K562 (cell line): Measurements from ENCODE around the gene NKG7. TPM values are rescaled to one million over a fixed set of nuclear protein-coding genes. Genes with fewer than 3 reads are reported as not detected.
A peak's percentile ranks its signal among the peaks of the same experiment; 100 is the strongest.

Source experiments
- ATAC-seq: fragments of 200-7000 bp; cut with Tn5 transposase; 3 replicates; pipeline ENCODE4 v1.9.1; 2020; ENCODE audit warnings: moderate library complexity
- BruUV-seq: library from RNA; stranded (reverse); fragments of 400-500 nt; replicated peaks from 2 replicates; lab custom pipeline; 2021; lab: Mats Ljungman, UMichigan
- CTCF ChIA-PET: fragments of 300-600 bp; formaldehyde crosslinking; extraction: SDS; loops from one replicate; lab custom pipeline; 2021; ENCODE audit warnings: low intra/inter-chr PET ratio; lab: Yijun Ruan, JAX
- POLR2A ChIA-PET: fragments of 300-600, 350-650 bp; sonication (Branson Sonifier 250); formaldehyde crosslinking; extraction: SDS; loops from one replicate; lab custom pipeline; 2021; ENCODE audit warnings: antibody characterized with exemption, inconsistent platforms; lab: Yijun Ruan, JAX
- DNase-seq, 4 experiments: peaks; one replicate each; pipeline versions ENCODE4 v3.0.0 to v3.0.0-alpha.2; 2011 to 2018; ENCODE audit warnings: low spot score in 3 of 4, mixed read lengths in 3 of 4; ENCODE audit errors: extremely low read depth in 1 of 4
- FAIRE-seq: peaks from 2 replicates; lab custom pipeline; 2011; peaks lifted over from hg19 to GRCh38; lab: Jason Lieb, UNC
- H2AFZ ChIP-seq: 2 replicates; pipeline ENCODE4 v1.6.0; 2011; ENCODE audit warnings: low read depth, low read length, control low read depth, inconsistent platforms
- H3K27ac ChIP-seq: fragments of 200-600 bp; 3 replicates; pipeline ENCODE4 v1.8.0; 2011; ENCODE audit warnings: low read depth, mild to moderate bottlenecking, control low read depth, inconsistent platforms, low read length, moderate library complexity, mixed read lengths; ENCODE audit errors: extremely low read depth
- H3K27me3 ChIP-seq, 2 experiments: fragments of 300-600 bp in 1 of 2; 2 replicates in 1 of 2; 3 replicates in 1 of 2; pipeline versions ENCODE4 v1.6.0 to v1.8.0; 2011; ENCODE audit warnings: inconsistent platforms in 2 of 2, low read length in 2 of 2, mild to moderate bottlenecking in 1 of 2, mixed read lengths in 1 of 2, moderate library complexity in 1 of 2; ENCODE audit not compliant: control insufficient read depth in 2 of 2, insufficient read depth in 2 of 2
- H3K36me3 ChIP-seq: fragments of 300-600 bp; 3 replicates; pipeline ENCODE4 v1.8.0; 2011; ENCODE audit warnings: mild to moderate bottlenecking, low read length, inconsistent platforms; ENCODE audit not compliant: control insufficient read depth, insufficient read depth
- H3K4me1 ChIP-seq, 2 experiments: fragments of 200-600 bp in 1 of 2; replicated peaks in 1 of 2; 2 replicates in 1 of 2; 3 replicates in 1 of 2; pipeline versions ENCODE4 v1.5.1 to v1.8.0; 2011; ENCODE audit warnings: inconsistent platforms in 2 of 2, low read length in 2 of 2, mild to moderate bottlenecking in 1 of 2, mixed read lengths in 1 of 2, moderate library complexity in 1 of 2; ENCODE audit not compliant: control insufficient read depth in 2 of 2, insufficient read depth in 2 of 2
- H3K4me2 ChIP-seq: 2 replicates; pipeline ENCODE4 v1.6.1; 2011; ENCODE audit warnings: low read length, control low read depth, inconsistent platforms, mixed read lengths; ENCODE audit not compliant: insufficient read depth
- H3K4me3 ChIP-seq: fragments of 200-600 bp; sonication (generic), shearing (Covaris generic); 2 replicates; pipeline ENCODE4 v1.5.1; 2016; ENCODE audit warnings: control low read depth, inconsistent platforms
- H3K79me2 ChIP-seq: fragments of 200-600 bp; 3 replicates; pipeline ENCODE4 v1.8.0; 2011; ENCODE audit warnings: low read length, inconsistent platforms; ENCODE audit not compliant: control insufficient read depth, insufficient read depth
- H3K9ac ChIP-seq, 2 experiments: 2 replicates each; pipeline versions ENCODE4 v1.6.0 to v1.6.1; 2011; ENCODE audit warnings: low read depth in 2 of 2, low read length in 2 of 2, control low read depth in 1 of 2, inconsistent platforms in 1 of 2, mild to moderate bottlenecking in 1 of 2, mixed read lengths in 1 of 2; ENCODE audit not compliant: insufficient read depth in 1 of 2
- H3K9me1 ChIP-seq: one replicate; pipeline ENCODE4 v1.6.0; 2011; ENCODE audit warnings: inconsistent platforms, mild to moderate bottlenecking, low read length, moderate library complexity; ENCODE audit not compliant: control insufficient read depth, insufficient read depth
- H3K9me3 ChIP-seq: replicated peaks from 2 replicates; pipeline ENCODE4 v1.5.1; 2011; ENCODE audit warnings: low read depth, low read length, inconsistent platforms; ENCODE audit not compliant: control insufficient read depth, insufficient read depth
- H4K20me1 ChIP-seq: replicated peaks from 2 replicates; pipeline ENCODE4 v1.6.1; 2011; ENCODE audit warnings: low read length, inconsistent platforms, mixed read lengths; ENCODE audit not compliant: control insufficient read depth, insufficient read depth
- ARID1B ChIP-seq: fragments of 450-650 bp; IDR thresholded peaks from 2 replicates; pipeline ENCODE4 v1.6.1; 2016; ENCODE audit warnings: antibody characterized with exemption, mild to moderate bottlenecking, inconsistent platforms
- ATF1 ChIP-seq, 2 experiments: fragments of 450-650 bp in 1 of 2; IDR thresholded peaks; 2 replicates each; pipeline ENCODE4 v1.6.1; 2016; ENCODE audit warnings: missing compliant biosample characterization in 1 of 2, missing genetic modification characterization in 1 of 2
- CBX1 ChIP-seq: sonication (generic); IDR thresholded peaks from 2 replicates; pipeline ENCODE4 v1.6.1; 2016; ENCODE audit warnings: antibody characterized with exemption, low read depth, mild to moderate bottlenecking
- E2F6 ChIP-seq, 2 experiments: IDR thresholded peaks; 2 replicates each; pipeline ENCODE4 v1.6.1; 2011; ENCODE audit warnings: borderline replicate concordance in 1 of 2, control low read depth in 1 of 2, low read depth in 1 of 2, low read length in 1 of 2, mild to moderate bottlenecking in 1 of 2, mixed read lengths in 1 of 2, moderate library complexity in 1 of 2; ENCODE audit not compliant: insufficient read depth in 1 of 2, insufficient read length in 1 of 2, poor library complexity in 1 of 2, severe bottlenecking in 1 of 2; ENCODE audit errors: extremely low read depth in 1 of 2
- EP400 ChIP-seq: fragments of 450-650 bp; IDR thresholded peaks from 2 replicates; pipeline ENCODE4 v1.6.1; 2017; ENCODE audit warnings: antibody characterized with exemption, mild to moderate bottlenecking, moderate library complexity
- ETV6 ChIP-seq, 3 experiments: fragments of 150-350 bp in 1 of 3; sonication (generic) in 1 of 3; formaldehyde crosslinking in 1 of 3; IDR thresholded peaks; 2 replicates each; pipeline versions ENCODE4 v1.6.1 to v1.8.0; 2014 to 2022; ENCODE audit warnings: borderline replicate concordance in 2 of 3, low read depth in 2 of 3, antibody characterized with exemption in 1 of 3, low read length in 1 of 3, mild to moderate bottlenecking in 1 of 3, missing genetic modification reagents in 1 of 3
- JUN ChIP-seq, 2 experiments: sonication (generic) in 1 of 2; formaldehyde crosslinking in 1 of 2; IDR thresholded peaks; 2 replicates each; pipeline versions ENCODE4 v1.6.1 to v1.8.0; 2012 to 2022; ENCODE audit warnings: borderline replicate concordance in 2 of 2, mild to moderate bottlenecking in 2 of 2, improper control_type of control experiment in 1 of 2, low read depth in 1 of 2, low read length in 1 of 2, missing genetic modification reagents in 1 of 2
- KDM5B ChIP-seq: fragments of 200-600 bp; sonication (generic); IDR thresholded peaks from 2 replicates; pipeline ENCODE4 v1.6.1; 2012; ENCODE audit warnings: low read depth, mild to moderate bottlenecking, moderate library complexity, low read length, control low read depth, inconsistent platforms; ENCODE audit not compliant: insufficient replicate concordance
- MYBL2 ChIP-seq, 2 experiments: fragments of 450-650 bp in 1 of 2; sonication (generic) in 1 of 2; formaldehyde crosslinking in 1 of 2; IDR thresholded peaks; 2 replicates each; pipeline versions ENCODE4 v1.6.1 to v1.8.1; 2017 to 2022; ENCODE audit warnings: borderline replicate concordance in 1 of 2, inconsistent platforms in 1 of 2, low read depth in 1 of 2, mild to moderate bottlenecking in 1 of 2, missing genetic modification reagents in 1 of 2, moderate library complexity in 1 of 2
- PHF8 ChIP-seq: fragments of 200-600 bp; sonication (generic); IDR thresholded peaks from 2 replicates; pipeline ENCODE4 v1.6.1; 2012; ENCODE audit warnings: mixed run types, mild to moderate bottlenecking, inconsistent platforms, low read length, moderate library complexity, borderline replicate concordance
- ZBED1 ChIP-seq: IDR thresholded peaks from 2 replicates; pipeline ENCODE4 v1.6.1; 2014
- ZKSCAN1 ChIP-seq: fragments of 150-350 bp; IDR thresholded peaks from 2 replicates; pipeline ENCODE4 v1.6.1; 2016; ENCODE audit warnings: low read depth, low read length
- ZNF184 ChIP-seq: sonication (generic); formaldehyde crosslinking; IDR thresholded peaks from 2 replicates; pipeline ENCODE4 v1.5.0; 2020; ENCODE audit warnings: missing genetic modification reagents
- ZNF197 ChIP-seq: fragments of 200-800 bp; sonication (Bioruptor generic); IDR thresholded peaks from 2 replicates; pipeline ENCODE4 v1.6.1; 2016; ENCODE audit warnings: low read depth, missing genetic modification characterization, missing compliant biosample characterization
- whole genome bisulfite sequencing: fragments of 100-300 bp; shearing (Covaris generic); methylation state at CpG from one replicate; pipeline ENCODE4 v1.1.6; 2016; ENCODE audit warnings: low coverage, mixed read lengths; ENCODE audit not compliant: insufficient coverage; ENCODE audit errors: missing lambda C conversion rate; 5-methylcytosine and 5-hydroxymethylcytosine counted together
- in situ Hi-C: fragments of 300-500 bp; cut with MboI; formaldehyde crosslinking; loops from 4 replicates; pipeline ENCODE4 v1.15.0; 2018; ENCODE audit warnings: inconsistent platforms, mixed read lengths
- intact Hi-C: fragments of 100-400 bp; cut with micrococcal nuclease; formaldehyde crosslinking; loops from 2 replicates; pipeline ENCODE4 v1.14.2; 2022
- polyA plus RNA-seq, 8 experiments: library from polyadenylated mRNA; depleted of rRNA in 4 of 8; stranded (reverse) in 5 of 8; unstranded in 3 of 8; fragments of >200 nt; fragmentation: Nextera tagmentation in 2 of 8; fragmentation: Illumina TruSeq in 1 of 8; extraction: Ambion mirVana in 2 of 8; extraction: Trizol in 1 of 8; gene quantifications; 2 replicates each; pipeline versions ENCODE4 v1.2.1 to v1.2.3, GENCODE V29; 2011 to 2014; ENCODE audit warnings: inconsistent platforms in 1 of 8, missing spikeins in 1 of 8
- total RNA-seq, 7 experiments: library from RNA; depleted of rRNA in 6 of 7; stranded (reverse); fragments of >200 nt in 6 of 7; fragmentation: Illumina TruSeq in 2 of 7; extraction: Trizol in 2 of 7; gene quantifications; 2 replicates each; pipeline versions ENCODE4 v1.2.1 to v1.2.3, GENCODE V29; 2011 to 2021; ENCODE audit warnings: low replicate concordance in 1 of 7

Gene NKG7
- total and polyA plus RNA-seq, 9 of the 15 experiments (the other 6 are each of a cell fraction or from before 2014, with no cell fraction given): 0.30 to 0.70 (median 0.51) TPM; not detected in 2

- TF ChIP-seq ETV6 (IDR thresholded peaks at IDR 0.05; ENCODE audit: borderline replicate concordance in 1 of 2, low read depth in 2 of 2, low read length in 1 of 2) (no peak), ETV6 (CRISPR knock-in tag; IDR thresholded peaks at IDR 0.05; ENCODE audit: borderline replicate concordance) (no peak), EP400 (peak; percentile 74), ZNF184 (CRISPR knock-in tag) (no peak), MYBL2 (IDR thresholded peaks at IDR 0.05; ENCODE audit: low read depth) (no peak), MYBL2 (CRISPR knock-in tag; IDR thresholded peaks at IDR 0.05; ENCODE audit: borderline replicate concordance) (no peak), CBX1 (no peak), PHF8 (peak; percentile 75; the same call in 1 of the 2 replicates), JUN (IDR thresholded peaks at IDR 0.05; ENCODE audit: borderline replicate concordance, low read depth, low read length) (no peak), JUN (CRISPR knock-in tag; IDR thresholded peaks at IDR 0.05; ENCODE audit: borderline replicate concordance) (no peak), ZKSCAN1 (no peak)
Measured at GRCh38 chr19:51365965-51366388, 6.5 kb downstream of the NKG7 start, which contains the start of gene ETFB (continued).

GRCh38 chr19:51365211-51365964 is 7.1 kb downstream of the NKG7 start:
- Histone ChIP-seq H4K20me1 (no peaks in the 10 kb centered on the region), H3K27me3 (no peaks in the 10 kb centered on the region), H3K4me3 (peak overlapping the region; percentile 75), H3K9ac (peak overlapping the region; percentile 96), H3K9me1 (no peaks in the 10 kb centered on the region), H3K4me1 (peaks cover 28 to 50% of the 10 kb centered on the region in 2 experiments), H3K27ac (peak overlapping the region; percentile 92), H3K9me3 (no peaks in the 10 kb centered on the region), H3K36me3 (no peaks in the 10 kb centered on the region; the same call in 2 of the 3 replicates), H3K4me2 (peak overlapping the region; percentile 96), H3K79me2 (peaks cover 61% of the 10 kb centered on the region), H2AFZ (peak overlapping the region; percentile 82)
- ATAC-seq (peak; percentile 6), FAIRE-seq (peak; percentile 78), DNase-seq (peak in 3 of 4 experiments; percentile 47 to 70 (median 49))
- in situ Hi-C loops: no loop called here
- ChIA-PET POLR2A (interaction anchor here (0.6 to 2.2 kb wide), 10 partner anchors 9 to 55 kb away, joined by 3 to 13 read pairs (median 4); partner anchors contain the start of gene VSIG10L), CTCF (no interaction called here)
- intact Hi-C loops: no loop called here
- WGBS: 13% methylated on average over 10 of the region's 10 CpGs
- BruUV-seq: no TSS peak
- TF ChIP-seq ARID1B: no peak
- no peak for TF ChIP-seq ZBED1
- no peak for TF ChIP-seq E2F6 (IDR thresholded peaks at IDR 0.05; ENCODE audit: borderline replicate concordance in 1 of 2, extremely low read depth in 1 of 2, insufficient read depth in 1 of 2, insufficient read length in 1 of 2, low read depth in 1 of 2, low read length in 1 of 2, poor library complexity in 1 of 2, severe bottlenecking in 1 of 2)
- TF ChIP-seq KDM5B: peak; percentile 57
- TF ChIP-seq ATF1 (CRISPR knock-in tag; IDR thresholded peaks at IDR 0.05): no peak
- peak; percentile 9; the same call in 1 of the 2 replicates for TF ChIP-seq ATF1 (tag; IDR thresholded peaks at IDR 0.05)
- no peak for TF ChIP-seq ZNF197 (CRISPR knock-in tag)
